ENCODE data around the gene PARP8.
"Not testable (repeated sequence)": the region's sequence is repeated elsewhere in the genome, so short reads cannot be mapped to it uniquely, and the experiment has no call there.

The PARP8 gene

DNA sequence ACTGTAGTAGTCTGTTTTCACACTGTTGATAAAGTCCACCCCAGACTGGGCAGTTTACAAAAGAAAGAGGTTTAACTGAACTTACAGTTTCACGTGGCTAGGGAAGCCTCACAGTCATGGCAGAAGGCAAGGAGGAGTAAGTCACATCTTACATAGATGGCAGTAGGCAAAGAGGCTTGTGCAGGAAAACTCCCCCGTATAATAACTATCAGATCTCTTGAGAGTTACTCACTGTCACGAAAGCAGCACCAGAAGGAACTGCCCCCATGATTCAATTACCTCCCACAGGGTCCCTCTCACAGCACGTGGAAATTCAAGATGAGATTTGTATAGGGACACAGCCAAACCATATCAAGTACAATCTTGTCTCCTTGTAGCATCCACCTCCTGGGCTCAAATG, 21.1 kb downstream of the PARP8 start:
- no peak overlapping the region for H3K4me3 ChIP-seq (ENCODE audit: low read length)
- TF ChIP-seq, protein P1, sequence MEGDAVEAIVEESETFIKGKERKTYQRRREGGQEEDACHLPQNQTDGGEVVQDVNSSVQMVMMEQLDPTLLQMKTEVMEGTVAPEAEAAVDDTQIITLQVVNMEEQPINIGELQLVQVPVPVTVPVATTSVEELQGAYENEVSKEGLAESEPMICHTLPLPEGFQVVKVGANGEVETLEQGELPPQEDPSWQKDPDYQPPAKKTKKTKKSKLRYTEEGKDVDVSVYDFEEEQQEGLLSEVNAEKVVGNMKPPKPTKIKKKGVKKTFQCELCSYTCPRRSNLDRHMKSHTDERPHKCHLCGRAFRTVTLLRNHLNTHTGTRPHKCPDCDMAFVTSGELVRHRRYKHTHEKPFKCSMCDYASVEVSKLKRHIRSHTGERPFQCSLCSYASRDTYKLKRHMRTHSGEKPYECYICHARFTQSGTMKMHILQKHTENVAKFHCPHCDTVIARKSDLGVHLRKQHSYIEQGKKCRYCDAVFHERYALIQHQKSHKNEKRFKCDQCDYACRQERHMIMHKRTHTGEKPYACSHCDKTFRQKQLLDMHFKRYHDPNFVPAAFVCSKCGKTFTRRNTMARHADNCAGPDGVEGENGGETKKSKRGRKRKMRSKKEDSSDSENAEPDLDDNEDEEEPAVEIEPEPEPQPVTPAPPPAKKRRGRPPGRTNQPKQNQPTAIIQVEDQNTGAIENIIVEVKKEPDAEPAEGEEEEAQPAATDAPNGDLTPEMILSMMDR (conservative IDR thresholded peaks at IDR 0.05; ENCODE audit: low read length) = no peak
- no peak for DNase-seq (ENCODE audit: low read depth)

DNA sequence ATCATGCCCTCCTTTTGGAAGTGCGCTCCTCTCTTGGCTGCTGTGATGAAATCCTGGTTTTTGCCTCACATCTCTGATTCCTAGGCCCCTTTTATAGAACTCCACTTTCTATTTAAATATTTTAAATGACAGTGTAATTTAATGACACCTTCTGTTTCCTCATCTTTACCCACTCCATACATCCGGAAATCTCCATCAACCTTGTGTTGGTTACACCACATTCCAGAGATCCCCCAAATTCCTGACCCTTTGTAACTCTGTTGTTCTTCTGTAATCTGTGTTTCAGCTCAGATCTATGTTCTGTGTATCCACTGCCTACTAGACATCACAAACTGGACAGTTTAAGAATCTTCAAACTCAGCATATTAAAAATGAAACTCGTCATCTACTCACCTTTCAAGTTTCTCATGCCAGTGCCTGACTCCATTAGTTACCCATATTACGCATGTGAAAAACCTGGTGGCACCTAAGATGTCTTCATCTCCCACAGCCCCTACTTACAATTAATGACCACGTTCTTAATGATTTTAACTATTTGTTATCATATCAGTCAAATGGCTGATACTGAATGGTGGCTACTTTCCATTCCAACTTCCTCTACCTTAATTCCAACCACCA, 25.1 kb downstream of the PARP8 start:
- DNase-seq (ENCODE audit: low read depth) = no peak
- TF ChIP-seq, protein P1 (conservative IDR thresholded peaks at IDR 0.05; ENCODE audit: low read length) = no peak
- H3K4me3 ChIP-seq (ENCODE audit: low read length) = no peak overlapping the region

DNA sequence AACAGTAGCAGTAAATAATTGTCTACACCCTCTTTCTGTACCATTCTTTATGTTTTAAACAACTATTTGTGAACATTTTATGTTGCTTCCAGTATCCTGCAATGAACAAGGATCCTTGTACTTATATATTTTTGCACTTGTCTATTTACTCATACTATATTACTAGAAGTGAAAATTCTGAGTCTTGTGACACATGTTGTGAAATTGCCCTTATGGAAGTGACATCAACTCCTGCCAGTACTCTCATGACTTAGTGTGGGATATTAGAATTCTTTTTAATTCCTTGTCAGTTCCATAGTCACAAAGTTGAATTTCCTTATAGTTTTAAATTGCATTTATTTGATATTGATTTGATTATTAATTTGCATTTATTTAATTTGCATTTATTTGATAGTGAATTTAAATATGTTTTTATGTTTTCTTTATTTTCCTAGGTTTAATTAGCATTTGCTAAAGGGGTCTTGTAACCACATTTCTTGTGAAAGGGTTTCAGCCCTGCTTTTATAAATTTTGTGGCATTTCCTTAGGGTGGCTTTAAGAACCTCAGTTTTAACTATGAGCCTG, 27.7 kb downstream of the PARP8 start:
- TF ChIP-seq, protein P1 (conservative IDR thresholded peaks at IDR 0.05; ENCODE audit: low read length) = no peak

DNA sequence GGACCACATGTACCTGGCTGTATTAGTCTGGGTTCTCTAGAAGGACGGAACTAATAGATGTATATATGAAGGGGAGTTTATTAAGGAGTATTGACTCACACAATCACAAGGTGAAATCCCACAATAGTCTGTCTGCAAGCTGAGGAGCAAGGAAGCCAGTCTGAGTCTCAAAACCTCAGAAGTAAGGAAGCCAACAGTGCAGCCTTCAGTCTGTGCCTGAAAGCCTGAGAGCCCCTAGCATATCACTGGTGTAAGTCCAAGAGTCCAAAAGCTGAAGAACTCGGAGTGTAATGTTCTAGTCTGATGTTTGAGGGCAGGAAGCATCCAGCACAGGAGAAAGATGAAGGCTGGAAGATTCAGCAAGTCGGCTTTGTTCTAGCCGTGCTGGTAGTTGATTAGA, 28.2 kb downstream of the PARP8 start:
- not testable (repeated sequence) for H3K4me3 ChIP-seq (ENCODE audit: low read length); DNase-seq (ENCODE audit: low read depth)

More for the DNA sequence above, 27.7 kb downstream of the PARP8 start:
- H3K4me3 ChIP-seq (ENCODE audit: low read length) = no peak overlapping the region
- no peak for DNase-seq (ENCODE audit: low read depth)

DNA sequence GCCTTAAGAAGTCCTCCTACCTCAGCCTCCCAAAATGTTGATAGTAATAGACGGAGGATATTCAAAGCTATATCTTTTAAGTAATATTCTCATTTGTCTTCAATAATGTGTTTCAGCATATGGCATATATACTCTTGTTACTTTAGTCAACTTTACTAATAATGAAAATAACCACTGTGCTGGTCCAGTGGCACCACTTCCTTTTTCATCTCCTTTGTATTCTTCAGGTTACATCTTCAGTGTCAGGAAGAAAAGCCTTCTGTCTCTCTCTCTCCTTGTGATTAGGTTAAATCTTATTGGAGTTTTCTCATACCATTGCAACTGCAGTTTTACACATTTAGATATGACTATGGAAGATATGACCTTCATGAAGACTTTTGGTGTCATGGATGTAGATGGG, 31.3 kb downstream of the PARP8 start:
- no peak for DNase-seq (ENCODE audit: low read depth)
- TF ChIP-seq, protein P1 (conservative IDR thresholded peaks at IDR 0.05; ENCODE audit: low read length) = no peak
- no peak overlapping the region for H3K4me3 ChIP-seq (ENCODE audit: low read length)

DNA sequence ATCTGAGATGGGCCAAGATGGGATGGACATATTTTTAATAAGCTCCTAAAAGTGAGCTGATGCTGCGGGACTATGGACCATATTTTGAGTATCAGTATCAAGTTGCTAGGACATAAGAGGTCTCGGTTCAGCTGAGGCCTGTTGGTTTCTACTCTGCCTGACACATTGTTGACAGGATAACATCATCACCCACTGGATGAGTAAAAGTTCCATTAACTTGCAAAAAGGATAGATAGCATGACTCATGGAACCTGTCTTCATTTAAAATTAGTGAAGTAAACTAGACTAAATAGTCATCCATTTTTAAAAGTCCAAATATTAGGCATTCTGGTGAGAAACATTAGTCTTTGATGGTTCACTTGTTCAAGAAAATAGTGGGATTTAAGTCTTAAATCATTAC, 33.3 kb downstream of the PARP8 start:
- TF ChIP-seq, protein P1 (conservative IDR thresholded peaks at IDR 0.05; ENCODE audit: low read length) = no peak
- H3K4me3 ChIP-seq (ENCODE audit: low read length) = no peak overlapping the region
- DNase-seq (ENCODE audit: low read depth) = no peak

DNA sequence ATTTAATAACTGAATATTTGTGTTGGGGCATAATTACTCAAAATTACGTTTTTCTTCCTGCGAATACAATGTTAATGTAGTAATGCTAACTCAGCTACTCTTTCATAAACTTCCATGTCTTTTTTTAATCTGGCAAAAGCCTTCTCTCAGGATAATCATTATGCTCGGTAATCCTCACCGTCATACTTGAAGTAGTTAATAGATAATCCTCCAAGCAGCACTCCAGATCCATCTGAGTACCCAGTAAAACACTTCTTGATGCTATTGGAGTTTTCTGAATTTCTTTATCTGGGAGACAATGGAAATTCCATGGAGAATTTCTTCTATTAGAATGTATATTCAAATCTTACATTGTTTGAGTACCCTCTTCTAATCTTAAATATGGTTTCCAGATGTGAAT, 34.3 kb downstream of the PARP8 start:
- TF ChIP-seq, protein P1 (conservative IDR thresholded peaks at IDR 0.05; ENCODE audit: low read length) = no peak
- H3K4me3 ChIP-seq (ENCODE audit: low read length) = no peak overlapping the region
- no peak for DNase-seq (ENCODE audit: low read depth)

Data from AG10803 (cell line).